NCI-H460 (cell line): ENCODE results near the gene PLEKHM3. TPM values are rescaled to one million over a fixed set of nuclear protein-coding genes. Genes with fewer than 3 reads are reported as not detected.

Experiments used
- DNase-seq: peaks from one replicate; pipeline ENCODE4 v3.0.0-alpha.2; 2016; ENCODE audit warnings: low read depth; ENCODE audit errors: extremely low read depth
- total RNA-seq: library from RNA; depleted of rRNA; stranded (reverse); fragments of >200 nt; shearing (Covaris generic); gene quantifications from 2 replicates; pipeline ENCODE4 v1.2.3, GENCODE V29; 2014

The PLEKHM3 gene
- total RNA-seq, 1 experiment from 2014 or later = 6.6 TPM

- no peak for DNase-seq
Measured at GRCh38 chr2:207896525-207897285, 128.6 kb downstream of the PLEKHM3 start.

DNA sequence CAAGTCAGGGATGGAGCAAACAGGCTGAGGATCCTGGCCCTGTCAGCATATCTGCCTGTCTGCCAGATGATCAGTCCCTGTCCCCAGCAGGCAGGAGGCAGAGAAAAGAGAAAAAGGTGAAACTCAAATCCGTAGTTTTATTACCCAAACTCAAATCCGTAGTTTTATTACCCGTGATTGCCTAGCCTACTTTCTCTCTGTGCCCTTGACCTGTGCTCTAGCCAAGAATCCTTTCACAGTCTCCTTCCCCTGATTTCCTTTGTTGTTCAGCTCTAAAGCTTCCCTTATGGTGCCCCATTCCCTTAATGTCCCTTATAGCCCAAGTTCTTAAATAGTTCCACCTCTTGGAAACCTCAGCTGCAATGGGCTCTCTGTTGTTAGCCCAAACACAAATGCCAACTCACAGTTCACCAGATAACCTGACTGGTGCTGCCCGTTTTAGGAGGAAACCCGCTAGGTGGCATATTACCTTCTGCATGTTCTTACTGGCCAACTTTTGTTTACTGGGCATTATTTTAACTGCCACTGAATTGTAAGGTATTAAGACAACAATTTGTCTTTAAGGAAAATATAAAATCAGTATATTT is 130.0 kb downstream of the PLEKHM3 start:
- no peak for DNase-seq

DNA sequence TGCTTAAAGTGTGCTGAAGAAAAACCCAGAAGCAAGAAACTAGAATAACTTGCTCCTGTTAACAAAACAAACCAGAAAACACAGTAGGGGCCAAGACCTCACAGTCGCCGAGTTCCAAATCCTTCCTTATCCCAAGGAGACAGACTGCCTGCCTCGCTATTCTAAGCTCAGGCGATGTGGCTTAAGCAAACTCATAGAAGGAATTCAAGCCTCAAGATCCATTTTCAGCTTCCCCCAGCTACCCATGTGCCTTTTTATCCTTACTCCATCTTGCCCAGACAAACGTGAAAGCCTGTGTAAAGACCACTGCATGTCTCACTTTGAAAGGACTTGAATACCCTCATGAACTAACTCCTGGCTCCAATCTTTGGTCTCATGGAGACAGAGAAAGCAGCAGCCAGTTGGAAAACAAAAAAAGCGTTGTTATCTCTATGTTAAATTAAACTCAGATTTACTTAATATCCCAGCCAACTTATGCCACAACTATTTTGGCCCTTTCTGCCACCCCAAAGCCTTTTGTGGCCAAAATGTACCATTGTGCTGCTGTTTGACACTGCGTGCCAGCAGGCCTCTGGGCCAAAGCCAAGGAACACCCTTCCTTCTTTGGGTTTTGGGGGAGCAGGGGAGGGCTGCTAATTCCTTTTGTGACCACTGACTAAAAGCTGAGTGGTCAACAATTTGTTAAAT is 132.5 kb downstream of the PLEKHM3 start:
- DNase-seq = no peak

- DNase-seq = no peak
Measured at GRCh38 chr2:207891086-207891844, 134.1 kb downstream of the PLEKHM3 start.

GRCh38 chr2:207887500-207887899 is 137.8 kb downstream of the PLEKHM3 start:
- DNase-seq = no peak

- DNase-seq = no peak
Measured at GRCh38 chr2:207885010-207885409, 140.3 kb downstream of the PLEKHM3 start.

DNA sequence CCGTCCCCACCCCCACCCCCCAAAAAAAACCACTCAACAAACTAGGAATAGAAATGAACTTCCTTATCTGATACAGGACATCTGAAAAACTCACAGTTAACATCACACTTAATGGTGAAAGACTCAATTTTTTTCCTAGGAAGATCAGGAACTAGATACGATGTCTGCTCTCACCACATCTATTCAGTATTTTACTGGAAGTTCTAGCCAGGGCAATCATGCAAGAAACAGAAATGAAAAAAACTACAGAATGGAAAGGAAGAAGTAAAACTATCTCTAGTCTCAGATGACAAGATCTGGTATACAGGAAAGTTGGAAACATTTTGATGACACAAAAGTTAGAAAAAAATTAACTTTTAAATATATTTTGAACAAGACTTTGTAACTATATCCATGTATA is 141.2 kb downstream of the PLEKHM3 start:
- no peak for DNase-seq

DNA sequence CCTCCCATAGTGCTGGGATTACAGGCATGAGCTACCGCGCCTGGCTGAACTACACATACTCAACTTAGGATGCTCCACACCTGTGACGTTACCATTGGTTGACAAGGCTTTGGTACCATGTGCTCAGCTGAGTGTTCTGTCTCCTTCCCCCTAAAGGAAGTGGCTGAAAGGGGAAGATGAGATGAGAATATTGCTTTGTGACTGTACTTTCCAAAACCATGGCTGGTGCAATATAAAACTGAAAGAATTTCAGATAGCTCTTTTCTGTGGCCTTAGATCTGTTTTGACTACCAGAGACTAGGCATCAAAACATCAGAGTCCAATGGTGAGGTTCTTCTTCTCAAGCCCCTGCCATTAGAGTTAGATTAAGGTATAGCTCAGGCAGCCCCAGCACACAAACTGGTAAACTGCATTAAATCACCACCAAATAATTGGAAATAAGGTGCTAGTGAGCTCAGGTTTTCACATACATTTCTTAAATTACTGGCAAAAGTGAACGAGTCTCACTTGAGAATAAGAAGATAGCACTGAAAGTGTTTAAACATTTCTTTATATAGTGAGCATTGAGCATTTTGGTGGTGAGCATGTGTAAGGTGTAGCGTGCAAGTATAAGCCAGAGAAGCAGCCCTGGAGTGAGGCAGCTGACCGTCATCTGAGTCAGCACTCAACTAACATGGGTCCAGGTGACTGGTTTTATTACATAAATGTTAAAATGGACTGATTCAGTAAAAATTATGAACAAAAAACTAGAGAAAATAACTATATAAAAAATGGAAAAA is 142.1 kb downstream of the PLEKHM3 start:
- DNase-seq = no peak

DNA sequence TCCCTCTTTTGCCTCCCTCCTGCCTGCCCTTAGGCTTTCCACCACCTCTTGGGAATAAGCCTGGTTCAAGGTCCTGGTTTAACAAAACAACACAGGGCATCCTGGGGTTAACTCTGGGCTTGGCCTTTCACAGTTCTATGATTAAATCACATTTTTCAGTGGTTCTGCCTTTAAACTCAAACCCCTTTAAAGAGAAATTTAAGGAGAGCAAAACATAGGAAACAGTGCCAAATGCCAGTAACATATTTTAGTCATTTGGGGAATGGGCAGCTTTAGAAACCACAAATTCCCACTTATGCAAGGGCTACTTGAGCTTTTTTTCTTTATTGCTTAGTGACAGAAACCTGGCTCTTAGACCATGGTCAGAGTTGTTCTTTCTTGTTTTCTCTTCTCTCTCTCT is 143.4 kb downstream of the PLEKHM3 start:
- no peak for DNase-seq

DNA sequence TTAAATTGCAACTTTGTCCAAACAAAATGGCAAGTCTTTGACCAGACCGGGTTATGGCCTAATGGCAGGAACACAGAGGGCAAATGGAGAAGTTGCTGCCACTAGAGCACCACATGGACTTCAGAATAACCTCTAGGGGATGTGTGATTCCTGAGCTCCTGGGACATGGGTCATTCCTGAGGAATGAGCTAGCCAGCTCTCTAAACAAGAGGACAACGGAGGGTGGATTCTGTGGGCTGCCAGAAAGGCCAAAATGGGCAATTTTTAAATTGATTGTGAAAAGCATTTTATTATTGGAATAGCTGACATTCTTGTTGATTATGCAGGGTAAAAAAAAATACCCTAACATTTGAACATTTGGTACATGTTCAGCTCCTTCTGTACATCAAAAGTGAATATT is 145.8 kb downstream of the PLEKHM3 start:
- no peak for DNase-seq

DNA sequence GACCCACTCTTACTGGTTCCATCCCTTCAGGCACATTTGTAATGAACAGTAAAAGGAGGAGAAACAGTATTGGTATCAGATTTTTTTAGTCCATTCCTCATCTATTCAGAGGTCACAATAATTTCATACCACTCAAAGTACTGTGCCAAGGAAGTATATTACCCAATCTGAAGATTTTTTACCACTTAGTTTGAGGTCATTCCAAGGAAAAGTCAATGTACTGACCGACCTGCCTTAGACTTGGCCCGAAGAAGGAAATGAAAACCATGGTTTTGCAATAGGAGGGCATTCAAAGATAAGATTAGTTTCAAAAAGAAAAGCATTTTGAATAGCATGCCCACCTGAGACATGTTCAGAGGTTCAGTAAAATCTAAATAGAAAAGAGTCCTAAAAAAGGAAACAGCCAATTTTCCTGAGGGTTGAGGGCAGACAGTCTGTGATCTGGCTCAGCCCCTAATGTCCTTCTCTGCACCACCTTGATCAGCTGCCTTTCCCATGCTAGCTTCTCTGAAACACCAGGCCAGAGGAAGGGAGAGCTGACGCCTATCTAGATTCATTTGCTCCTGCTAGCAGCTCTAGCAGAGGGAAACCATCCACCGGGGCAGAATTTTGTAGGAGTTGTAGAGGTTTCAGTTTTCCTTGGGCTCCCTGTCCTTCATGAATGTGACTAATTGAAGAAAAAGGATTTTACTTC is 148.3 kb downstream of the PLEKHM3 start:
- DNase-seq = no peak

DNA sequence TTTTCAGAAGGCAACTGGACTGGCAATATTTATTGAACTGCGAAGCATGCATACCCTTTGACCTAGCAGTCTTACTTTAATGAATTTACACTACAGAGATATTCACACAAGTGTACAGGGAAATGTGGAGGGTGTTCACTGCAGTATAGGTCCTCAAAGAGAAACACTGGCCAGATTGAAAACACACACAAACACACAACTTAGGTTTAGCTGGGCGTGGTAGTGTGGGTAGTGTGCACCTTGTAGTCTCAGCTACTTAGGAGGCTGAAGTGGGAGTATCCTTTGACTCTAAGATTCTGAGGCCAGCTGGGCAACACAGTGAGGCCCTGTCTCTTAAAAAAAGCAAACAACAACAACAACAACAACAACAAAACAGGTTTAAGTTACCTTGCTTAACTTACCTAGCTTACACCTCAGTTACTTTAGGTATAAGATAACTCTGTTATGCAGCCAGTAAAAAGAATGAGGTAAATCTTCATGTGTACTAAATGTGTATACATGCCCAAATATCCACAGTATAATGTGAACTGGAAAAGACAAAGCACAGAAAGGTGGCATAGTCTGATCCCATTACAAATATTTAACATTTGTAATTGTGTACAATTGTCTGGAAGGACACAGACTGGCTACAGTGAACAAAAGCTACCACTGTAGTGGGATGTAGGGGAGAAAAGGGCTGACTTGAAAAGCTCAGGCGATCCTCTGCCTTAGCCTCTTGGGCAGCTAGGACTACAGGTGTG is 149.7 kb downstream of the PLEKHM3 start:
- no peak for DNase-seq

- DNase-seq = no peak
Measured at GRCh38 chr2:207873794-207874193, 151.5 kb downstream of the PLEKHM3 start.

- DNase-seq = no peak
Measured at GRCh38 chr2:207871911-207872310, 153.4 kb downstream of the PLEKHM3 start.

DNA sequence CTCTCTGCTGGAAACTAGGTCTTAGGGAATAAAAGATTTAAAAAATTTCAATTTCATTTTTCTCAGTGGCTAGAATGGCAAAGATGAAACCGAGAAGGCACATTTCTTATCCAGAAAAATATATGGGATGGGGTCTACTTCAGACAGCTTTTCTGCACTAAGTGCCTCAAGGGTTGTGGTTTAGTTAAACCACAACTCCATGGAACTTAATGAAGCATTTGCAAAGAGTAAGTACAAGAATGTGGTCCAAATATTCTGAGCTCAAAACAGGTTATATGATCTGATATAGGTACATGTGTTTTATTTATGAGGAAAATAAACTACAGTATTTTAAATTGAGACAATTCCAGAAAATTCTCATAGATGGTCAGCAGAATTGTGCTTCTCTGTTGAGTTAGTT is 153.8 kb downstream of the PLEKHM3 start:
- no peak for DNase-seq

GRCh38 chr2:207870814-207871213 is 154.5 kb downstream of the PLEKHM3 start:
- no peak for DNase-seq

GRCh38 chr2:207869784-207870778 is 155.2 kb downstream of the PLEKHM3 start:
- DNase-seq = peak; percentile 36
